Right renal pelvis (tissue), 4 donors: ENCODE results near the gene ZNG1F. TPM values are rescaled to one million over a fixed set of nuclear protein-coding genes. Genes with fewer than 3 reads are reported as not detected.
"Not testable (repeated sequence)": the region's sequence is repeated elsewhere in the genome, so short reads cannot be mapped to it uniquely, and the experiment has no call there.

Experiments used
- DNase-seq, 4 donors: peaks; one replicate each; pipeline ENCODE4 v3.0.0-alpha.2; 2013; ENCODE audit warnings: low read depth in 4 of 4, low spot score in 3 of 4, missing footprints in 1 of 4
- polyA plus RNA-seq, 4 donors: library from polyadenylated mRNA; unstranded; fragments of 120-200 nt; gene quantifications; one replicate each; pipeline ENCODE4 v1.2.1, GENCODE V29; 2013; ENCODE audit not compliant: insufficient read length in 4 of 4

The ZNG1F gene
- polyA plus RNA-seq, 4 donors = 12.3 to 17.6 (median 15.1) TPM

DNA sequence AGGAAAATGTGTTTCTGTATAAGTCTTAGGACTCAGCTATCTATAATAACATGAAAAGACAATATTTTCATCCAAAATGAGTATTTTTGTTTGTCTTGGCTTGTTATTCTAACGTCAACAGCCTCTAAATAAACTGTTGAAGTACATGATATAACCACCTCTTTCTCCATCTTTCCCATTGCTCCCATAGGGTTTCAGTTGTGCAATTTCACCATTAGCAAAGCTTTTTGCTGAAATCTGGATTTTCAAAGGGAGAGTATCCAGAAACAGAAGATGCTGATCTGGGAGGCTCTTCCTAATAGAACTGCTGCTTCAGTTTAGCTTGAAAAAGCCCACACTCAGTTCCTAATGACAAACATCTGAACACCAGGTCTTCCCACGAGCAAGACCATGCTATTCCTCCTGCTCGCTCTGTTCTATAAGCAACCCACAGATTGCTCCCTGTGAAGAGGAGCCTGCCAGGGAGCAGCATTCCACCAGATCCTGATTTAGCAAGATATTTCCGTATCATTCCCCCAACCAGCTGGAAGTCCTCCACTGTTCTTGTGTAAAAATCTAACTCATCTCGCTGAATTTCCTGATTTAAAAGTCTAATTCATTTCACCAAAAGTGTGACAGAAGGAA lies 101.8 kb downstream of the ZNG1F start:
- not testable (repeated sequence) for DNase-seq

DNA sequence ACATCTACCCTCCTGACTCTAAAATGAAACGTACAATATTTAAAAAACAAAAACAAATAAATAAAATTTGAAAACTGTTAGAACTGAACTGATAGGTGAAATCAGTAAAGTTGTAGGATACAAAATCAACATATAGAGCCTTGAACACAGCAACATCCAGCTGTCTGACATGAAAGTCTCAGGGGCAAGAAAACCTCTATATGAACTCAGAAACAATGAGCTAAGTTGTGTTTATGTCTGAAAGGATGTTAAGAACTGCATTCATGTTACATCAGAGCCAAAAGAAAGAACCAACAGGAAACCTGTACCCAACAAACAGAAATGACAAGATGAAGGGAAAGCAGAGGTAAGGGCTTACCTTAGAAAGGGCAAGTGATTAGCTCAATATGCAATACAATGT lies 102.4 kb downstream of the ZNG1F start:
- not testable (repeated sequence) for DNase-seq

DNA sequence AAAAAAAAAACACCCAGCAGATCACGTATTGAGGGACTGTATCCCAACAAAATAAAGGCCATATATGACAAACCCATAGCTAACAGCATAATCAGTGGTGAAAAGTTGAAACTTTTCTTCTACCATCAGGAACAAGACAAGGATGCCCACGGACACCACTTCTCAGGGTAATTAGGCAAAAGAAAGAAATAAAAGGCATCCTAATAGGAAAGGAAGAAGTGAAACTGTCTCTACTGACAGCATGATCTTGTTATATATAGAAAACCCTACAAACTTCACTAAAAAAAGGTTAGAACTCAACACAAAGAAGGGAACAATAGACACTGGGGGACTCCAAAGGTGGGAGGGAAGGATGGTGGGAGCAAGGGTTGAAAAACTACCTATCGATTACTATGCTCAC lies 102.9 kb downstream of the ZNG1F start:
- not testable (repeated sequence) for DNase-seq

DNA sequence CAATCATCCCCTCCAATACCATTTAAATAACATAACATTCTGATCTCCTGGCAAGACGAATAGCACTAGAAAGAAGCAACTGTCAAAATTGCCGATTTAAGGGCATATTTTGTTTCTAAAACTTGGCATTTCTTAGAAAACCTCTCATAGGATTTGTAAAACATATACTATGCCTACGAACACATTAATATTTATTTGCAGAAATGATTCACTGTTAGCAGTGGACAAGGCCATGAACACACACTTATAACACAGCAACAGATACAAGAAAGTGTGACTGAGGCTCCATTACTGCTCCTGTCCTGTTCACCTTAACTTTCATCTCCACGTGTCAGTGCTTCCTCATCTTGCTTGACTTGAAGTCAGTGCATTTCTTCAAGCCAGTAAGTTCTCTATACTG lies 106.8 kb downstream of the ZNG1F start:
- DNase-seq = not testable (repeated sequence)

Other genes starting within 250 kb of the ZNG1F start
- not detected for gene FOXD4L6, start 60.6 kb downstream of the ZNG1F start, polyA plus RNA-seq